K562 (cell line): Measurements from ENCODE around the gene SPON1. TPM values are rescaled to one million over a fixed set of nuclear protein-coding genes. Genes with fewer than 3 reads are reported as not detected.

ENCODE experiments used
- ATAC-seq: fragments of 200-7000 bp; cut with Tn5 transposase; 3 replicates; pipeline ENCODE4 v1.9.1; 2020; ENCODE audit warnings: moderate library complexity
- BruUV-seq: library from RNA; stranded (reverse); fragments of 400-500 nt; replicated peaks from 2 replicates; lab custom pipeline; 2021; lab: Mats Ljungman, UMichigan
- CTCF ChIA-PET: fragments of 300-600 bp; formaldehyde crosslinking; extraction: SDS; loops from one replicate; lab custom pipeline; 2021; ENCODE audit warnings: low intra/inter-chr PET ratio; lab: Yijun Ruan, JAX
- POLR2A ChIA-PET: fragments of 300-600, 350-650 bp; sonication (Branson Sonifier 250); formaldehyde crosslinking; extraction: SDS; loops from one replicate; lab custom pipeline; 2021; ENCODE audit warnings: antibody characterized with exemption, inconsistent platforms; lab: Yijun Ruan, JAX
- DNase-seq, 4 experiments: peaks; one replicate each; pipeline versions ENCODE4 v3.0.0 to v3.0.0-alpha.2; 2011 to 2018; ENCODE audit warnings: low spot score in 3 of 4, mixed read lengths in 3 of 4; ENCODE audit errors: extremely low read depth in 1 of 4
- FAIRE-seq: peaks from 2 replicates; lab custom pipeline; 2011; peaks lifted over from hg19 to GRCh38; lab: Jason Lieb, UNC
- H2AFZ ChIP-seq: 2 replicates; pipeline ENCODE4 v1.6.0; 2011; ENCODE audit warnings: low read depth, low read length, control low read depth, inconsistent platforms
- H3K27ac ChIP-seq: fragments of 200-600 bp; 3 replicates; pipeline ENCODE4 v1.8.0; 2011; ENCODE audit warnings: low read depth, mild to moderate bottlenecking, control low read depth, inconsistent platforms, low read length, moderate library complexity, mixed read lengths; ENCODE audit errors: extremely low read depth
- H3K27me3 ChIP-seq, 2 experiments: fragments of 300-600 bp in 1 of 2; 2 replicates in 1 of 2; 3 replicates in 1 of 2; pipeline versions ENCODE4 v1.6.0 to v1.8.0; 2011; ENCODE audit warnings: inconsistent platforms in 2 of 2, low read length in 2 of 2, mild to moderate bottlenecking in 1 of 2, mixed read lengths in 1 of 2, moderate library complexity in 1 of 2; ENCODE audit not compliant: control insufficient read depth in 2 of 2, insufficient read depth in 2 of 2
- H3K36me3 ChIP-seq: fragments of 300-600 bp; 3 replicates; pipeline ENCODE4 v1.8.0; 2011; ENCODE audit warnings: mild to moderate bottlenecking, low read length, inconsistent platforms; ENCODE audit not compliant: control insufficient read depth, insufficient read depth
- H3K4me1 ChIP-seq, 2 experiments: fragments of 200-600 bp in 1 of 2; replicated peaks in 1 of 2; 2 replicates in 1 of 2; 3 replicates in 1 of 2; pipeline versions ENCODE4 v1.5.1 to v1.8.0; 2011; ENCODE audit warnings: inconsistent platforms in 2 of 2, low read length in 2 of 2, mild to moderate bottlenecking in 1 of 2, mixed read lengths in 1 of 2, moderate library complexity in 1 of 2; ENCODE audit not compliant: control insufficient read depth in 2 of 2, insufficient read depth in 2 of 2
- H3K4me2 ChIP-seq: 2 replicates; pipeline ENCODE4 v1.6.1; 2011; ENCODE audit warnings: low read length, control low read depth, inconsistent platforms, mixed read lengths; ENCODE audit not compliant: insufficient read depth
- H3K4me3 ChIP-seq: fragments of 200-600 bp; sonication (generic), shearing (Covaris generic); 2 replicates; pipeline ENCODE4 v1.5.1; 2016; ENCODE audit warnings: control low read depth, inconsistent platforms
- H3K79me2 ChIP-seq: fragments of 200-600 bp; 3 replicates; pipeline ENCODE4 v1.8.0; 2011; ENCODE audit warnings: low read length, inconsistent platforms; ENCODE audit not compliant: control insufficient read depth, insufficient read depth
- H3K9ac ChIP-seq, 2 experiments: 2 replicates each; pipeline versions ENCODE4 v1.6.0 to v1.6.1; 2011; ENCODE audit warnings: low read depth in 2 of 2, low read length in 2 of 2, control low read depth in 1 of 2, inconsistent platforms in 1 of 2, mild to moderate bottlenecking in 1 of 2, mixed read lengths in 1 of 2; ENCODE audit not compliant: insufficient read depth in 1 of 2
- H3K9me1 ChIP-seq: one replicate; pipeline ENCODE4 v1.6.0; 2011; ENCODE audit warnings: inconsistent platforms, mild to moderate bottlenecking, low read length, moderate library complexity; ENCODE audit not compliant: control insufficient read depth, insufficient read depth
- H3K9me3 ChIP-seq: replicated peaks from 2 replicates; pipeline ENCODE4 v1.5.1; 2011; ENCODE audit warnings: low read depth, low read length, inconsistent platforms; ENCODE audit not compliant: control insufficient read depth, insufficient read depth
- H4K20me1 ChIP-seq: replicated peaks from 2 replicates; pipeline ENCODE4 v1.6.1; 2011; ENCODE audit warnings: low read length, inconsistent platforms, mixed read lengths; ENCODE audit not compliant: control insufficient read depth, insufficient read depth
- BCL6 ChIP-seq: fragments of 250-450 bp; sonication (Bioruptor Pico); IDR thresholded peaks from 2 replicates; pipeline ENCODE4 v1.4.0; 2020
- CBFB ChIP-seq: sonication (generic); formaldehyde crosslinking; IDR thresholded peaks from 2 replicates; pipeline ENCODE4 v1.4.0; 2020; ENCODE audit warnings: mild to moderate bottlenecking, missing genetic modification reagents
- DNMT1 ChIP-seq: fragments of 450-650 bp; IDR thresholded peaks from 2 replicates; pipeline ENCODE4 v1.6.1; 2016; ENCODE audit warnings: antibody characterized with exemption, mild to moderate bottlenecking
- HINFP ChIP-seq: fragments of 450-650 bp; conservative IDR thresholded peaks from 2 replicates; pipeline ENCODE4 v1.6.1; 2016; ENCODE audit warnings: missing genetic modification characterization, low read depth, mild to moderate bottlenecking, control low read depth, missing compliant biosample characterization
- NBN ChIP-seq: fragments of 450-650 bp; IDR thresholded peaks from 2 replicates; pipeline ENCODE4 v1.6.1; 2016; ENCODE audit warnings: low read depth, mild to moderate bottlenecking
- NFATC3 ChIP-seq: fragments of 450-650 bp; IDR thresholded peaks from 2 replicates; pipeline ENCODE4 v1.6.1; 2017; ENCODE audit warnings: mild to moderate bottlenecking
- NFXL1 ChIP-seq: fragments of 450-650 bp; formaldehyde crosslinking; IDR thresholded peaks from 2 replicates; pipeline ENCODE4 v1.4.0; 2021; ENCODE audit warnings: mild to moderate bottlenecking
- RBFOX2 ChIP-seq: fragments of 200-400 bp; formaldehyde crosslinking; IDR thresholded peaks from 2 replicates; pipeline ENCODE4 v1.6.1; 2017; ENCODE audit warnings: low read depth, mild to moderate bottlenecking, low read length, moderate library complexity
- SFPQ ChIP-seq: fragments of 200-400 bp; formaldehyde crosslinking; IDR thresholded peaks from 2 replicates; pipeline ENCODE4 v1.6.1; 2017; ENCODE audit warnings: mild to moderate bottlenecking, low read depth, low read length, moderate library complexity
- TCF7 ChIP-seq: sonication (generic); IDR thresholded peaks from 2 replicates; pipeline ENCODE4 v1.6.1; 2016; ENCODE audit warnings: antibody characterized with exemption, borderline replicate concordance
- ZBTB5 ChIP-seq: fragments of 450-650 bp; IDR thresholded peaks from 2 replicates; pipeline ENCODE4 v1.6.1; 2017; ENCODE audit warnings: antibody characterized with exemption
- ZNF316 ChIP-seq: fragments of 450-650 bp; IDR thresholded peaks from 2 replicates; pipeline ENCODE4 v1.6.1; 2016
- ZNF584 ChIP-seq: fragments of 200-800 bp; sonication (Bioruptor generic); IDR thresholded peaks from 2 replicates; pipeline ENCODE4 v1.6.1; 2016; ENCODE audit warnings: low read depth, mild to moderate bottlenecking, missing genetic modification characterization, missing compliant biosample characterization
- WGBS: fragments of 100-300 bp; shearing (Covaris generic); methylation state at CpG from one replicate; pipeline ENCODE4 v1.1.6; 2016; ENCODE audit warnings: low coverage, mixed read lengths; ENCODE audit not compliant: insufficient coverage; ENCODE audit errors: missing lambda C conversion rate; 5-methylcytosine and 5-hydroxymethylcytosine counted together
- in situ Hi-C: fragments of 300-500 bp; cut with MboI; formaldehyde crosslinking; loops from 4 replicates; pipeline ENCODE4 v1.15.0; 2018; ENCODE audit warnings: inconsistent platforms, mixed read lengths
- intact Hi-C: fragments of 100-400 bp; cut with micrococcal nuclease; formaldehyde crosslinking; loops from 2 replicates; pipeline ENCODE4 v1.14.2; 2022
- polyA plus RNA-seq, 8 experiments: library from polyadenylated mRNA; depleted of rRNA in 4 of 8; stranded (reverse) in 5 of 8; unstranded in 3 of 8; fragments of >200 nt; fragmentation: Nextera tagmentation in 2 of 8; fragmentation: Illumina TruSeq in 1 of 8; extraction: Ambion mirVana in 2 of 8; extraction: Trizol in 1 of 8; gene quantifications; 2 replicates each; pipeline versions ENCODE4 v1.2.1 to v1.2.3, GENCODE V29; 2011 to 2014; ENCODE audit warnings: inconsistent platforms in 1 of 8, missing spikeins in 1 of 8
- total RNA-seq, 7 experiments: library from RNA; depleted of rRNA in 6 of 7; stranded (reverse); fragments of >200 nt in 6 of 7; fragmentation: Illumina TruSeq in 2 of 7; extraction: Trizol in 2 of 7; gene quantifications; 2 replicates each; pipeline versions ENCODE4 v1.2.1 to v1.2.3, GENCODE V29; 2011 to 2021; ENCODE audit warnings: low replicate concordance in 1 of 7

SPON1 gene
- total and polyA plus RNA-seq, 9 of the 15 experiments (the other 6 are each of a cell fraction or from before 2014, with no cell fraction given), result 0.04 to 0.06 TPM; not detected in 7

GRCh38 chr11:14237444-14237961, 275.0 kb downstream of the SPON1 start:
- intact Hi-C loops, result no loop called here
- no peak for ATAC-seq
- no peak overlapping the region for H3K27ac ChIP-seq
- TF ChIP-seq ZNF584 (CRISPR knock-in tag) (no peak), NBN (no peak), ZBTB5 (no peak), HINFP (tag) (no peak), BCL6 (CRISPR knock-in tag) (no peak), NFATC3 (no peak), RBFOX2 (no peak), ZNF316 (no peak), SFPQ (no peak), TCF7 (no peak), CBFB (no peak), DNMT1 (no peak), NFXL1 (CRISPR knock-in tag) (no peak)

More at GRCh38 chr11:14237444-14237961, 275.0 kb downstream of the SPON1 start:
- FAIRE-seq (no peak), DNase-seq (no peak)
- no peaks in the 10 kb centered on the region; the same call in 1 of the 2 replicates for H4K20me1 ChIP-seq
- WGBS, result 0% methylated on average over 9 of the region's 9 CpGs
- H3K9me1 ChIP-seq, result no peaks in the 10 kb centered on the region
- CTCF ChIA-PET, result no interaction called here
- no peak overlapping the region for H3K4me3 ChIP-seq
- no peak overlapping the region for H3K4me2 ChIP-seq
- H3K79me2 ChIP-seq, result no peaks in the 10 kb centered on the region
- H3K27me3 ChIP-seq, result peaks cover 1 to 39% of the 10 kb centered on the region in 2 experiments; a peak in 4 of 5 replicates
- no TSS peak for BruUV-seq
- H3K36me3 ChIP-seq, result no peaks in the 10 kb centered on the region
- POLR2A ChIA-PET, result interaction anchor here (0.9 kb wide), 1 partner anchor 8 kb away, joined by 3 read pairs; no protein-coding TSS in a partner anchor
- no peaks in the 10 kb centered on the region for H3K4me1 ChIP-seq
- no peak overlapping the region for H2AFZ ChIP-seq
- in situ Hi-C loops, result no loop called here
- H3K9ac ChIP-seq, result no peak overlapping the region
- H3K9me3 ChIP-seq, result no peaks in the 10 kb centered on the region
